Esophagus muscularis mucosa (tissue), 3 donors: ENCODE measurements around the gene SND1.

Experiments
- POLR2A ChIP-seq: fragments of 450-650 bp; IDR thresholded peaks from one replicate; pipeline ENCODE4 v1.6.1; 2017; ENCODE audit warnings: antibody characterized with exemption, moderate library complexity, mild to moderate bottlenecking, low read depth
- POLR2AphosphoS5 ChIP-seq, 2 donors: sonication (generic); formaldehyde crosslinking; IDR thresholded peaks; one replicate each; pipeline ENCODE4 v1.6.1; 2017; ENCODE audit warnings: antibody characterized with exemption in 2 of 2
- TF ChIP-seq, protein P1 (sequence below), 3 experiments: fragments of 200-600 bp in 2 of 3; fragments of 450-650 bp in 1 of 3; sonication (generic) in 2 of 3; IDR thresholded peaks; one replicate each; pipeline ENCODE4 v1.5.1; 2017 to 2019; ENCODE audit warnings: antibody characterized with exemption in 3 of 3, mild to moderate bottlenecking in 2 of 3, moderate library complexity in 1 of 3

DNA sequence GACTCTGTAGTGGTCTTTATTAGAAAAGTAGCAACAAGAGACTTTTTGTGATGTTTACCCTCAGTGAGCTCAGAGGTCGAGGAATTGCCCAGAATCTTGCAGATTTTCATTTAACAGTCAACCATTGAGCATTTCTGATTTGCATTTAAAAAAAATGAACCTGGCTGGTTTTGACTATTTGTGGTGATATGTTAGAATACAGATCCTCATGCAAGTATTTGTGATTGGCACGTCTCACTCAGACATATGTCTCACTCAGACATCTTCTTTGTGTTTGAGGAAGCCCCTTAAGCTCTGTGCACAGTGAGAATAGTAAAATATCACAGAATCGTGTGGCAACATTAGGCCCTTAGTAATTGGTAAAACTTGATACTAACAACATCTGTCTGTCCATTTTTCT is 113.2 kb downstream of the SND1 start:
- TF ChIP-seq, protein P1, sequence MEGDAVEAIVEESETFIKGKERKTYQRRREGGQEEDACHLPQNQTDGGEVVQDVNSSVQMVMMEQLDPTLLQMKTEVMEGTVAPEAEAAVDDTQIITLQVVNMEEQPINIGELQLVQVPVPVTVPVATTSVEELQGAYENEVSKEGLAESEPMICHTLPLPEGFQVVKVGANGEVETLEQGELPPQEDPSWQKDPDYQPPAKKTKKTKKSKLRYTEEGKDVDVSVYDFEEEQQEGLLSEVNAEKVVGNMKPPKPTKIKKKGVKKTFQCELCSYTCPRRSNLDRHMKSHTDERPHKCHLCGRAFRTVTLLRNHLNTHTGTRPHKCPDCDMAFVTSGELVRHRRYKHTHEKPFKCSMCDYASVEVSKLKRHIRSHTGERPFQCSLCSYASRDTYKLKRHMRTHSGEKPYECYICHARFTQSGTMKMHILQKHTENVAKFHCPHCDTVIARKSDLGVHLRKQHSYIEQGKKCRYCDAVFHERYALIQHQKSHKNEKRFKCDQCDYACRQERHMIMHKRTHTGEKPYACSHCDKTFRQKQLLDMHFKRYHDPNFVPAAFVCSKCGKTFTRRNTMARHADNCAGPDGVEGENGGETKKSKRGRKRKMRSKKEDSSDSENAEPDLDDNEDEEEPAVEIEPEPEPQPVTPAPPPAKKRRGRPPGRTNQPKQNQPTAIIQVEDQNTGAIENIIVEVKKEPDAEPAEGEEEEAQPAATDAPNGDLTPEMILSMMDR (IDR thresholded peaks at IDR 0.05): no peak
- TF ChIP-seq POLR2A: no peak
- TF ChIP-seq POLR2AphosphoS5 (IDR thresholded peaks at IDR 0.05): no peak
